OCI-LY7 (cell line): Measurements from ENCODE around the gene ATP11A. TPM values are rescaled to one million over a fixed set of nuclear protein-coding genes. Genes with fewer than 3 reads are reported as not detected.

Source experiments
- BruUV-seq: library from RNA; stranded (reverse); fragments of 400-500 nt; replicated peaks from 2 replicates; lab custom pipeline; 2021; lab: Mats Ljungman, UMichigan
- CTCF ChIA-PET: fragments of 300-600 bp; sonication (Branson Sonifier 250); formaldehyde crosslinking; loops from one replicate; lab custom pipeline; 2022; ENCODE audit warnings: antibody characterized with exemption; ENCODE audit not compliant: unreplicated experiment; lab: Charles Lee
- POLR2A ChIA-PET: fragments of 300-600 bp; sonication (Branson Sonifier 250); formaldehyde crosslinking; loops from one replicate; lab custom pipeline; 2022; ENCODE audit warnings: antibody characterized with exemption; lab: Charles Lee
- DNase-seq: peaks from one replicate; pipeline ENCODE4 v3.0.0-alpha.2; 2015; ENCODE audit warnings: low spot score
- H2AFZ ChIP-seq: fragments of 200-600 bp; sonication (generic), shearing (Covaris generic); 2 replicates; pipeline ENCODE4 v1.6.1; 2014; ENCODE audit warnings: mild to moderate bottlenecking, antibody characterized with exemption, low read length, moderate library complexity
- H3K27ac ChIP-seq: fragments of 200-600 bp; sonication (generic); 2 replicates; pipeline ENCODE4 v1.5.1; 2014; ENCODE audit warnings: mixed run types, low read depth, mild to moderate bottlenecking, moderate library complexity, low read length, inconsistent platforms; ENCODE audit not compliant: poor library complexity, severe bottlenecking
- H3K36me3 ChIP-seq: fragments of 200-600 bp; sonication (generic); 2 replicates; pipeline ENCODE4 v1.6.1; 2014; ENCODE audit warnings: mild to moderate bottlenecking, antibody characterized with exemption, low read length, moderate library complexity, mixed read lengths; ENCODE audit not compliant: insufficient read depth
- H3K4me1 ChIP-seq: fragments of 200-600 bp; sonication (generic); 2 replicates; pipeline ENCODE4 v1.5.1; 2014; ENCODE audit warnings: mild to moderate bottlenecking, low read length; ENCODE audit not compliant: insufficient read depth, poor library complexity, severe bottlenecking
- H3K4me2 ChIP-seq: fragments of 200-600 bp; sonication (generic); 2 replicates; pipeline ENCODE4 v1.6.1; 2014; ENCODE audit warnings: mild to moderate bottlenecking, low read length
- H3K4me3 ChIP-seq: fragments of 200-600 bp; sonication (generic); 2 replicates; pipeline ENCODE4 v1.5.1; 2014; ENCODE audit warnings: mild to moderate bottlenecking, low read depth, low read length; ENCODE audit not compliant: poor library complexity, severe bottlenecking
- H3K79me2 ChIP-seq: fragments of 200-600 bp; sonication (generic); 2 replicates; pipeline ENCODE4 v1.6.1; 2016; ENCODE audit warnings: low read depth, mild to moderate bottlenecking, low read length, moderate library complexity, mixed read lengths; ENCODE audit not compliant: insufficient read depth
- H3K9me2 ChIP-seq: fragments of 200-600 bp; sonication (generic); 2 replicates; pipeline ENCODE4 v1.6.1; 2016; ENCODE audit warnings: mild to moderate bottlenecking, low read length, mixed read lengths; ENCODE audit not compliant: insufficient read depth
- H3K9me3 ChIP-seq: fragments of 200-600 bp; sonication (generic); 2 replicates; pipeline ENCODE4 v1.6.1; 2014; ENCODE audit warnings: mild to moderate bottlenecking, mixed run types, low read length, mixed read lengths
- H4K20me1 ChIP-seq: fragments of 200-600 bp; sonication (generic); 2 replicates; pipeline ENCODE4 v1.6.1; 2014; ENCODE audit warnings: mild to moderate bottlenecking, antibody characterized with exemption, low read length, moderate library complexity, mixed read lengths; ENCODE audit not compliant: insufficient read depth
- EZH2phosphoT487 ChIP-seq: fragments of 200-600 bp; sonication (generic); IDR thresholded peaks from 2 replicates; pipeline ENCODE4 v1.6.1; 2018; ENCODE audit warnings: low read depth, borderline replicate concordance, mild to moderate bottlenecking, mixed run types, antibody characterized with exemption, low read length, moderate library complexity, mixed read lengths
- intact Hi-C: fragments of 100-400 bp; cut with micrococcal nuclease; formaldehyde crosslinking; loops from one replicate; pipeline ENCODE4 v1.10.0; 2022; ENCODE audit not compliant: unreplicated experiment
- total RNA-seq, 2 experiments: library from RNA; depleted of rRNA in 1 of 2; stranded (reverse); fragments of >200 nt in 1 of 2; shearing (Covaris generic) in 1 of 2; gene quantifications; 2 replicates each; pipeline ENCODE4 v1.2.3, GENCODE V29; 2014 to 2022
- TF ChIP-seq, protein P1 (sequence below): fragments of 200-600 bp; sonication (generic); conservative IDR thresholded peaks from 2 replicates; pipeline ENCODE4 v1.5.1; 2014; ENCODE audit warnings: mild to moderate bottlenecking, antibody characterized with exemption, low read length, moderate library complexity, mixed read lengths

ATP11A gene
- total RNA-seq, 2 experiments from 2014 or later: 8.8 to 23.1 TPM

DNA sequence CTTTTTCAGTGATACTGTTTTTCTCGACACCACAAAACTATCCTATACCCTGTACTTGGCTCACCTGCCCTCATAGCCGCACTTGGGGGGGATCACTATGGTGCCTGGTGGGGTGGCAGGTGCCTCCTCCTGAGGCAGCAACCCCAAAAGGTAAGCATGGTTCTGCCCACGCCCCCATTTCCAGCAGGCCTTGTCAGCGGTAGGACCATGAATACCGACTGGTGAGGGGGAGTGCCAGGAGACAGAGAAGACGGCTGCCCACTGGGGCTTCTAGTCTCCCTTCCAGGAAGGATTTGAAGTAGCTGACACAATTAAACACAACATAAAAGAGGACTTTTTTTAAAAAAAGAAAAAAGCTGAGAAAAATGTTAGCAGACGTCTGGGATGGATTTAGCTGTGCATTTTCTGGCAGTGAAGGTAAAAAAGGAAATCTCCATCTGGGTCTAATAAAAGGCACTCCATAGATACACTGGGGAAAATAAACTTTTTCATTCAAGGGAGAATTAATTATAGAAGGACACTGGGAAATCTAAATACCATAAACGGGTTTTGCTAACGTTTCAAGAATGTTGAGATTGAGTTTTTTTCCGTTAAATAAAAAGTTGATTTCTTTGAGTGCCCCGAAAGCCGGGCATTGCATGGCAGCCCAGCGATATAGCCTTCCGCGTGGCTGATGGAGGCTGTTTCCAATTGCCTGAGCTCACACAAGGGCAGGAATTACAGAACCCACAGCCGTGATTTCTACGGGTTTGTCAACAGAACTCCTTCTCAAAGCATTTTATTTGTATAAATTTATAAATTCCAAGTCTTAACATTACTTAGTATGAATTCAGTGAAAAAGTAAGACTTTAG lies 45.1 kb downstream of the ATP11A start:
- BruUV-seq: no TSS peak
- H3K9me3 ChIP-seq: no peaks in the 10 kb centered on the region
- H3K9me2 ChIP-seq: no peaks in the 10 kb centered on the region
- H3K79me2 ChIP-seq: no peaks in the 10 kb centered on the region
- H3K4me1 ChIP-seq: no peaks in the 10 kb centered on the region
- no peaks in the 10 kb centered on the region; the same call in 1 of the 2 replicates for H4K20me1 ChIP-seq
- TF ChIP-seq, protein P1, sequence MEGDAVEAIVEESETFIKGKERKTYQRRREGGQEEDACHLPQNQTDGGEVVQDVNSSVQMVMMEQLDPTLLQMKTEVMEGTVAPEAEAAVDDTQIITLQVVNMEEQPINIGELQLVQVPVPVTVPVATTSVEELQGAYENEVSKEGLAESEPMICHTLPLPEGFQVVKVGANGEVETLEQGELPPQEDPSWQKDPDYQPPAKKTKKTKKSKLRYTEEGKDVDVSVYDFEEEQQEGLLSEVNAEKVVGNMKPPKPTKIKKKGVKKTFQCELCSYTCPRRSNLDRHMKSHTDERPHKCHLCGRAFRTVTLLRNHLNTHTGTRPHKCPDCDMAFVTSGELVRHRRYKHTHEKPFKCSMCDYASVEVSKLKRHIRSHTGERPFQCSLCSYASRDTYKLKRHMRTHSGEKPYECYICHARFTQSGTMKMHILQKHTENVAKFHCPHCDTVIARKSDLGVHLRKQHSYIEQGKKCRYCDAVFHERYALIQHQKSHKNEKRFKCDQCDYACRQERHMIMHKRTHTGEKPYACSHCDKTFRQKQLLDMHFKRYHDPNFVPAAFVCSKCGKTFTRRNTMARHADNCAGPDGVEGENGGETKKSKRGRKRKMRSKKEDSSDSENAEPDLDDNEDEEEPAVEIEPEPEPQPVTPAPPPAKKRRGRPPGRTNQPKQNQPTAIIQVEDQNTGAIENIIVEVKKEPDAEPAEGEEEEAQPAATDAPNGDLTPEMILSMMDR: no peak
- no peak for TF ChIP-seq EZH2phosphoT487
- H3K27ac ChIP-seq: no peak overlapping the region
- no peak overlapping the region for H3K4me3 ChIP-seq
- DNase-seq: no peak
- POLR2A ChIA-PET: no interaction called here
- CTCF ChIA-PET: no interaction called here
- intact Hi-C loops: no loop called here
- no peak overlapping the region for H2AFZ ChIP-seq
- H3K4me2 ChIP-seq: no peak overlapping the region
- no peaks in the 10 kb centered on the region for H3K36me3 ChIP-seq

DNA sequence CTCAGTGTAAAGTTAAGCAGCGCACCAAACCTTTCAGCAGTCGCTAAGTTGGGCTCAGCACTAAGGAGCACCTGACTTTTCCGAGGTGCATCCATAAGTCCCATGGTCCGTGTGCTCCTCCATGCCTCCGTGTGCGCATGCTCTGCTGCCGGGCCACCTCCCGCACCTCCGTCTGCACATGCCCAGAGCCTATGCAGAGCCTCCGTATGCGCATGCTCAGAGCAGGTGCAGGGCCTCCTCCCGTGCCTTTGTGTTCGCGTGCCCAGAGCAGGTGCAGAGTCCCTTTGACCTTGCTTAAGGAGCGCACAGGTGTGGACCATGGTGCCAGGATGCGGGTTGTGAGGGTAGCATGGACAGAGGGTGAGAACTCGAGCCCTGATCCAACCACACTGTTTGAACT lies 46.0 kb downstream of the ATP11A start:
- POLR2A ChIA-PET: no interaction called here
- CTCF ChIA-PET: no interaction called here

More for the DNA sequence above, 46.0 kb downstream of the ATP11A start:
- TF ChIP-seq EZH2phosphoT487: no peak
- TF ChIP-seq, protein P1: no peak
- Histone ChIP-seq H3K9me3 (no peaks in the 10 kb centered on the region), H3K36me3 (no peaks in the 10 kb centered on the region), H3K4me1 (no peaks in the 10 kb centered on the region), H3K9me2 (no peaks in the 10 kb centered on the region), H4K20me1 (no peaks in the 10 kb centered on the region; the same call in 1 of the 2 replicates), H2AFZ (no peak overlapping the region), H3K27ac (no peak overlapping the region), H3K4me3 (no peak overlapping the region), H3K79me2 (no peaks in the 10 kb centered on the region), H3K4me2 (no peak overlapping the region)
- BruUV-seq: no TSS peak
- DNase-seq: no peak
- intact Hi-C loops: no loop called here
